OCI-LY3 (cell line): ENCODE results near the gene REM1.

ENCODE experiments used
- H2AFZ ChIP-seq: fragments of 200-600, 300-600 bp; shearing (Covaris generic); 2 replicates; pipeline ENCODE4 v1.6.0; 2014; ENCODE audit warnings: antibody characterized with exemption, low read depth, low read length
- H3K27ac ChIP-seq: fragments of 200-600, 300-600 bp; sonication (generic); 2 replicates; pipeline ENCODE4 v1.5.1; 2014; ENCODE audit warnings: mild to moderate bottlenecking, low read length, moderate library complexity, mixed read lengths
- H3K27me3 ChIP-seq: fragments of 200-600, 300-600 bp; sonication (generic); 2 replicates; pipeline ENCODE4 v1.6.1; 2014; ENCODE audit warnings: low read depth, low read length, mixed read lengths
- H3K36me3 ChIP-seq: fragments of 200-600, 300-600 bp; sonication (generic); replicated peaks from 2 replicates; pipeline ENCODE3; 2014; ENCODE audit warnings: low read depth, low read length, mixed read lengths
- H3K4me1 ChIP-seq: fragments of 300-600, 200-600 bp; sonication (generic); 2 replicates; pipeline ENCODE4 v1.6.1; 2014; ENCODE audit warnings: low read length, mixed read lengths
- H3K4me2 ChIP-seq: fragments of 200-600, 300-600 bp; sonication (generic); 2 replicates; pipeline ENCODE4 v1.6.1; 2014; ENCODE audit warnings: low read length, mixed read lengths
- H3K4me3 ChIP-seq: fragments of 300-600, 200-600 bp; sonication (generic); 2 replicates; pipeline ENCODE4 v1.5.1; 2014; ENCODE audit warnings: antibody characterized with exemption, mild to moderate bottlenecking, low read length, moderate library complexity
- H3K79me2 ChIP-seq: fragments of 300-600, 200-600 bp; shearing (Covaris generic); 2 replicates; pipeline ENCODE4 v1.6.1; 2014; ENCODE audit warnings: mild to moderate bottlenecking, low read length, mixed read lengths
- H3K9ac ChIP-seq: fragments of 300-600, 200-600 bp; shearing (Covaris generic); 2 replicates; pipeline ENCODE4 v1.6.0; 2014; ENCODE audit warnings: mild to moderate bottlenecking, low read length, moderate library complexity
- H3K9me3 ChIP-seq: fragments of 200-600, 300-600 bp; shearing (Covaris generic); 2 replicates; pipeline ENCODE4 v1.6.1; 2014; ENCODE audit warnings: low read length, mixed read lengths; ENCODE audit not compliant: insufficient read depth
- H4K20me1 ChIP-seq: fragments of 200-600, 300-600 bp; sonication (generic); 2 replicates; pipeline ENCODE4 v1.6.1; 2016; ENCODE audit warnings: low read length, mixed read lengths; ENCODE audit not compliant: insufficient read depth
- CTCF ChIP-seq: fragments of 200-600, 300-600 bp; sonication (generic); IDR thresholded peaks from 2 replicates; pipeline ENCODE4 v1.5.1; 2014; ENCODE audit warnings: antibody characterized with exemption, low read length, low read depth
- EZH2phosphoT487 ChIP-seq: fragments of 200-600 bp; shearing (Covaris generic); IDR thresholded peaks from 2 replicates; pipeline ENCODE4 v1.6.1; 2018; ENCODE audit warnings: antibody characterized with exemption, mixed run types, low read depth

REM1 gene

GRCh38 chr20:31522731-31523130 is 47.6 kb downstream of the REM1 start:
- Histone ChIP-seq H3K9me3 (no peaks in the 10 kb centered on the region), H3K27ac (no peak overlapping the region), H3K4me2 (no peak overlapping the region), H3K79me2 (peaks cover 95% of the 10 kb centered on the region), H3K9ac (no peak overlapping the region), H3K36me3 (peaks cover 63% of the 10 kb centered on the region), H3K4me1 (no peaks in the 10 kb centered on the region), H4K20me1 (peaks cover 67% of the 10 kb centered on the region), H2AFZ (no peak overlapping the region), H3K27me3 (no peaks in the 10 kb centered on the region), H3K4me3 (no peak overlapping the region)
- TF ChIP-seq EZH2phosphoT487: no peak
- no peak for TF ChIP-seq CTCF

- Histone ChIP-seq H3K4me3 (no peak overlapping the region), H4K20me1 (peaks cover 66% of the 10 kb centered on the region), H3K36me3 (peaks cover 67% of the 10 kb centered on the region), H3K27ac (no peak overlapping the region), H3K79me2 (peaks cover 93% of the 10 kb centered on the region), H3K9me3 (no peaks in the 10 kb centered on the region), H3K4me1 (no peaks in the 10 kb centered on the region), H3K27me3 (no peaks in the 10 kb centered on the region), H3K9ac (no peak overlapping the region), H2AFZ (no peak overlapping the region), H3K4me2 (no peak overlapping the region)
- no peak for TF ChIP-seq CTCF
- TF ChIP-seq EZH2phosphoT487: no peak
These were observed 48.5 kb downstream of the REM1 start for GRCh38 chr20:31523361-31524283.

- H3K4me2 ChIP-seq: no peak overlapping the region
- H3K4me1 ChIP-seq: no peaks in the 10 kb centered on the region
- no peak overlapping the region for H2AFZ ChIP-seq
- H3K27ac ChIP-seq: no peak overlapping the region
- H4K20me1 ChIP-seq: peaks cover 45% of the 10 kb centered on the region
- no peaks in the 10 kb centered on the region for H3K9me3 ChIP-seq
- TF ChIP-seq EZH2phosphoT487 (no peak), CTCF (no peak)
- H3K4me3 ChIP-seq: no peak overlapping the region
- H3K9ac ChIP-seq: no peak overlapping the region
- no peaks in the 10 kb centered on the region for H3K27me3 ChIP-seq
- H3K36me3 ChIP-seq: peaks cover 69% of the 10 kb centered on the region
- H3K79me2 ChIP-seq: peaks cover 93% of the 10 kb centered on the region
These were observed 52.2 kb downstream of the REM1 start for GRCh38 chr20:31527266-31527665.
